Inferior parietal cortex (tissue), 1 donor: Measurements from ENCODE around the gene GNAT3.

Source experiments
- DNase-seq: peaks from one replicate; pipeline ENCODE4 v3.0.0-alpha.2; 2016; ENCODE audit errors: extremely low spot score

Gene GNAT3

GRCh38 chr7:80463272-80463920 is 48.5 kb downstream of the GNAT3 start:
- no peak for DNase-seq

- DNase-seq, result no peak
These were observed 51.0 kb downstream of the GNAT3 start for GRCh38 chr7:80460857-80461256.

GRCh38 chr7:80459776-80460510 is 51.9 kb downstream of the GNAT3 start:
- DNase-seq, result peak; percentile 10

- DNase-seq, result no peak
These were observed 52.8 kb downstream of the GNAT3 start for GRCh38 chr7:80458822-80459725.

GRCh38 chr7:80453699-80454340 is 58.0 kb downstream of the GNAT3 start:
- peak; percentile 64 for DNase-seq

- no peak for DNase-seq
These were observed 61.1 kb downstream of the GNAT3 start for GRCh38 chr7:80450621-80451308.

GRCh38 chr7:80449836-80450235 is 62.0 kb downstream of the GNAT3 start:
- DNase-seq, result no peak

GRCh38 chr7:80445351-80445750 is 66.5 kb downstream of the GNAT3 start:
- no peak for DNase-seq

- no peak for DNase-seq
These were observed 67.1 kb downstream of the GNAT3 start for GRCh38 chr7:80444811-80445210.

- no peak for DNase-seq
These were observed 68.5 kb downstream of the GNAT3 start for GRCh38 chr7:80443325-80443724.

GRCh38 chr7:80440883-80441282 is 71.0 kb downstream of the GNAT3 start:
- DNase-seq, result no peak

GRCh38 chr7:80439894-80440821 is 71.7 kb downstream of the GNAT3 start:
- no peak for DNase-seq

- DNase-seq, result no peak
These were observed 76.3 kb downstream of the GNAT3 start for GRCh38 chr7:80435521-80435920.

- DNase-seq, result no peak
These were observed 77.8 kb downstream of the GNAT3 start for GRCh38 chr7:80434047-80434446.

- no peak for DNase-seq
These were observed 79.7 kb downstream of the GNAT3 start for GRCh38 chr7:80432166-80432565.

- no peak for DNase-seq
These were observed 82.7 kb downstream of the GNAT3 start for GRCh38 chr7:80429181-80429580.

- peak; percentile 64 for DNase-seq
These were observed 83.5 kb downstream of the GNAT3 start for GRCh38 chr7:80428161-80429054.

- DNase-seq, result no peak
These were observed 84.6 kb downstream of the GNAT3 start for GRCh38 chr7:80427218-80427617.

- DNase-seq, result no peak
These were observed 91.0 kb downstream of the GNAT3 start for GRCh38 chr7:80420876-80421275.
